HG03457 (cell line): Measurements from ENCODE around the gene BEND6.
A peak's percentile ranks its signal among the peaks of the same experiment; 100 is the strongest.
"Not testable (repeated sequence)": the region's sequence is repeated elsewhere in the genome, so short reads cannot be mapped to it uniquely, and the experiment has no call there.

Experiments used
- ATAC-seq: cut with Tn5 transposase; IDR thresholded peaks from one replicate; pipeline ENCODE4 v1.9.1; 2021; ENCODE audit warnings: moderate number of reproducible peaks; ENCODE audit not compliant: unreplicated experiment

BEND6 gene

GRCh38 chr6:56977192-56977591 is 22.3 kb downstream of the BEND6 start:
- ATAC-seq: no peak

- ATAC-seq: no peak
These were observed 23.6 kb downstream of the BEND6 start for GRCh38 chr6:56978530-56978929.

- no peak for ATAC-seq
These were observed 29.5 kb downstream of the BEND6 start for GRCh38 chr6:56984361-56984760.

GRCh38 chr6:56984884-56985283 is 30.0 kb downstream of the BEND6 start:
- ATAC-seq: no peak

- ATAC-seq: no peak
These were observed 31.7 kb downstream of the BEND6 start for GRCh38 chr6:56986611-56987010.

- ATAC-seq: no peak
These were observed 33.2 kb downstream of the BEND6 start for GRCh38 chr6:56988145-56988544.

GRCh38 chr6:56992036-56992435 is 37.1 kb downstream of the BEND6 start:
- no peak for ATAC-seq

GRCh38 chr6:56992703-56993102 is 37.8 kb downstream of the BEND6 start:
- no peak for ATAC-seq

- no peak for ATAC-seq
These were observed 40.5 kb downstream of the BEND6 start for GRCh38 chr6:56995347-56995902.

- no peak for ATAC-seq
These were observed 41.5 kb downstream of the BEND6 start for GRCh38 chr6:56996401-56996800.

GRCh38 chr6:56999049-56999448 is 44.1 kb downstream of the BEND6 start:
- ATAC-seq: no peak

- not testable (repeated sequence) for ATAC-seq
These were observed 44.8 kb downstream of the BEND6 start for GRCh38 chr6:56999748-57000147.

GRCh38 chr6:57002197-57002596 is 47.3 kb downstream of the BEND6 start:
- ATAC-seq: no peak

GRCh38 chr6:57004292-57004691 is 49.4 kb downstream of the BEND6 start:
- no peak for ATAC-seq

- ATAC-seq: no peak
These were observed 51.2 kb downstream of the BEND6 start for GRCh38 chr6:57006101-57006500.

- ATAC-seq: not testable (repeated sequence)
These were observed 53.2 kb downstream of the BEND6 start for GRCh38 chr6:57008069-57008468.

GRCh38 chr6:57013521-57013926 is 58.6 kb downstream of the BEND6 start:
- ATAC-seq: no peak

GRCh38 chr6:57017069-57017468 is 62.2 kb downstream of the BEND6 start:
- no peak for ATAC-seq

GRCh38 chr6:57017841-57018240 is 62.9 kb downstream of the BEND6 start:
- no peak for ATAC-seq

- ATAC-seq: no peak
These were observed 64.5 kb downstream of the BEND6 start for GRCh38 chr6:57019434-57019833.

GRCh38 chr6:57021086-57021720 is 66.3 kb downstream of the BEND6 start:
- peak; percentile 67 for ATAC-seq

- ATAC-seq: no peak
These were observed 69.4 kb downstream of the BEND6 start for GRCh38 chr6:57024321-57024720.

- ATAC-seq: no peak
These were observed 69.9 kb downstream of the BEND6 start for GRCh38 chr6:57024775-57025174.
